IMR-90 (cell line): Measurements from ENCODE around the gene CLC. TPM values are rescaled to one million over a fixed set of nuclear protein-coding genes. Genes with fewer than 3 reads are reported as not detected.

Source experiments
- ATAC-seq: fragments of 200-7000 bp; cut with Tn5 transposase; 2 replicates; pipeline ENCODE4 v1.9.1; 2020; ENCODE audit warnings: low read depth, mild to moderate bottlenecking, moderate library complexity
- BruUV-seq: library from RNA; stranded (reverse); fragments of 400-500 nt; replicated peaks from 2 replicates; lab custom pipeline; 2021; lab: Mats Ljungman, UMichigan
- CTCF ChIA-PET: fragments of 300-600 bp; formaldehyde crosslinking; extraction: SDS; loops from one replicate; lab custom pipeline; 2021; ENCODE audit warnings: antibody characterized with exemption; lab: Yijun Ruan, JAX
- POLR2A ChIA-PET: fragments of 300-600 bp; sonication (Branson Sonifier 250); formaldehyde crosslinking; loops from one replicate; lab custom pipeline; 2022; ENCODE audit warnings: antibody characterized with exemption; ENCODE audit not compliant: unreplicated experiment; lab: Charles Lee
- DNase-seq: peaks from one replicate; pipeline ENCODE4 v3.0.0; 2013
- H2AFZ ChIP-seq: replicated peaks from 2 replicates; pipeline ENCODE3; 2013; ENCODE audit warnings: low read length, mild to moderate bottlenecking; ENCODE audit not compliant: poor library complexity
- H2AK5ac ChIP-seq: 2 replicates; pipeline ENCODE4 v1.6.1; 2013; ENCODE audit warnings: low read depth, low read length, inconsistent platforms
- H2AK9ac ChIP-seq: replicated peaks from 2 replicates; pipeline ENCODE3; 2013; ENCODE audit warnings: mild to moderate bottlenecking, low read depth, low read length, moderate library complexity; ENCODE audit not compliant: poor library complexity
- H2BK120ac ChIP-seq: 2 replicates; pipeline ENCODE4 v1.6.1; 2013; ENCODE audit warnings: low read depth, low read length, inconsistent platforms
- H2BK15ac ChIP-seq: 3 replicates; pipeline ENCODE4 v1.6.1; 2013; ENCODE audit warnings: low read depth, low read length, inconsistent platforms
- H2BK20ac ChIP-seq: 2 replicates; pipeline ENCODE4 v1.6.1; 2013; ENCODE audit warnings: low read depth, mild to moderate bottlenecking, inconsistent platforms, low read length, moderate library complexity
- H2BK5ac ChIP-seq: 2 replicates; pipeline ENCODE4 v1.6.1; 2013; ENCODE audit warnings: mild to moderate bottlenecking, low read depth, low read length, inconsistent platforms; ENCODE audit not compliant: poor library complexity, severe bottlenecking
- H3K14ac ChIP-seq: replicated peaks from 2 replicates; pipeline ENCODE4 v1.6.1; 2013; ENCODE audit warnings: low read depth, low read length, inconsistent platforms
- H3K18ac ChIP-seq: 2 replicates; pipeline ENCODE4 v1.6.1; 2013; ENCODE audit warnings: low read depth, low read length, control low read depth
- H3K23ac ChIP-seq: 2 replicates; pipeline ENCODE4 v1.6.1; 2013; ENCODE audit warnings: low read depth, low read length, inconsistent platforms
- H3K27ac ChIP-seq: 2 replicates; pipeline ENCODE4 v1.5.1; 2013; ENCODE audit warnings: mild to moderate bottlenecking, control low read depth, low read length; ENCODE audit not compliant: insufficient read depth
- H3K27me3 ChIP-seq: 2 replicates; pipeline ENCODE4 v1.6.1; 2013; ENCODE audit warnings: low read length; ENCODE audit not compliant: control insufficient read depth, insufficient read depth
- H3K36me3 ChIP-seq: 2 replicates; pipeline ENCODE4 v1.6.1; 2013; ENCODE audit warnings: low read length, mixed read lengths; ENCODE audit not compliant: control insufficient read depth, insufficient read depth
- H3K4ac ChIP-seq: 2 replicates; pipeline ENCODE4 v1.6.1; 2013; ENCODE audit warnings: low read depth, low read length, inconsistent platforms
- H3K4me1 ChIP-seq: 2 replicates; pipeline ENCODE4 v1.6.1; 2013; ENCODE audit warnings: low read length, mixed read lengths; ENCODE audit not compliant: control insufficient read depth, insufficient read depth
- H3K4me2 ChIP-seq: 2 replicates; pipeline ENCODE4 v1.6.1; 2013; ENCODE audit warnings: low read depth, mild to moderate bottlenecking, control low read depth, low read length, moderate library complexity
- H3K4me3 ChIP-seq: 2 replicates; pipeline ENCODE4 v1.5.1; 2013; ENCODE audit warnings: low read depth, mild to moderate bottlenecking, control low read depth, low read length, moderate library complexity; ENCODE audit not compliant: insufficient read depth
- H3K56ac ChIP-seq: 2 replicates; pipeline ENCODE4 v1.6.1; 2013; ENCODE audit warnings: low read length, inconsistent platforms; ENCODE audit not compliant: insufficient read depth; ENCODE audit errors: extremely low read depth
- H3K79me1 ChIP-seq, 2 experiments: 2 replicates each; pipeline ENCODE4 v1.6.1; 2013; ENCODE audit warnings: low read length in 2 of 2, inconsistent platforms in 1 of 2, low read depth in 1 of 2
- H3K9ac ChIP-seq: 2 replicates; pipeline ENCODE4 v1.6.1; 2013; ENCODE audit warnings: low read depth, low read length, control low read depth
- H3K9me1 ChIP-seq: 2 replicates; pipeline ENCODE4 v1.6.1; 2013; ENCODE audit warnings: low read length, inconsistent platforms; ENCODE audit not compliant: insufficient read depth
- H3K9me3 ChIP-seq: 2 replicates; pipeline ENCODE4 v1.6.1; 2013; ENCODE audit warnings: low read length; ENCODE audit not compliant: control insufficient read depth, insufficient read depth
- H4K20me1 ChIP-seq: 2 replicates; pipeline ENCODE4 v1.6.1; 2013; ENCODE audit warnings: low read length, inconsistent platforms; ENCODE audit not compliant: insufficient read depth
- H4K5ac ChIP-seq: 2 replicates; pipeline ENCODE4 v1.6.1; 2013; ENCODE audit warnings: mild to moderate bottlenecking, low read depth, low read length, control low read depth
- H4K8ac ChIP-seq, 2 experiments: 2 replicates each; pipeline ENCODE4 v1.6.1; 2013; ENCODE audit warnings: low read depth in 2 of 2, low read length in 2 of 2, control low read depth in 1 of 2, inconsistent platforms in 1 of 2
- H4K91ac ChIP-seq: 2 replicates; pipeline ENCODE4 v1.6.1; 2013; ENCODE audit warnings: low read depth, low read length, inconsistent platforms; ENCODE audit not compliant: insufficient read depth
- BHLHE40 ChIP-seq: fragments of 150-350 bp; IDR thresholded peaks from 2 replicates; pipeline ENCODE4 v1.6.1; 2016; ENCODE audit warnings: mild to moderate bottlenecking, low read depth, low read length
- CEBPB ChIP-seq: IDR thresholded peaks from 2 replicates; pipeline ENCODE4 v1.6.1; 2012; ENCODE audit warnings: low read depth, low read length, improper control_type of control experiment
- CTCF ChIP-seq: conservative IDR thresholded peaks from 2 replicates; pipeline ENCODE4 v1.5.1; 2012; ENCODE audit warnings: mild to moderate bottlenecking, low read depth, low read length, improper control_type of control experiment
- SMC3 ChIP-seq: fragments of 150-350 bp; IDR thresholded peaks from 2 replicates; pipeline ENCODE4 v1.6.1; 2016; ENCODE audit warnings: low read depth, mild to moderate bottlenecking, antibody characterized with exemption, low read length, moderate library complexity
- USF2 ChIP-seq: fragments of 150-350 bp; IDR thresholded peaks from 2 replicates; pipeline ENCODE4 v1.6.1; 2017; ENCODE audit warnings: mild to moderate bottlenecking, antibody characterized with exemption, low read length, low read depth
- WGBS, 2 experiments: methylation state at CpG; one replicate each; pipeline versions ENCODE4 v1.1.5 to v1.1.7; 2013; ENCODE audit warnings: missing lambda C conversion rate in 2 of 2; ENCODE audit not compliant: insufficient read length in 1 of 2; ENCODE audit errors: extremely low coverage in 2 of 2; 5-methylcytosine and 5-hydroxymethylcytosine counted together
- dilution Hi-C: fragments of 300-500 bp; cut with HindIII; formaldehyde crosslinking; loops from one replicate; pipeline ENCODE4 v1.14.3; 2018; ENCODE audit warnings: low sequenced_read_pairs; ENCODE audit not compliant: unreplicated experiment
- in situ Hi-C: fragments of 300-500 bp; cut with MboI; formaldehyde crosslinking; loops from 3 replicates; pipeline ENCODE4 v1.14.3; 2019; ENCODE audit warnings: low sequenced_read_pairs, inconsistent platforms, mixed read lengths
- intact Hi-C: fragments of 100-400 bp; cut with micrococcal nuclease; formaldehyde crosslinking; loops from 2 replicates; pipeline ENCODE4 v1.10.0; 2022
- polyA plus RNA-seq, 3 experiments: library from polyadenylated mRNA; depleted of rRNA; stranded (reverse); fragments of >200 nt; gene quantifications; 2 replicates each; pipeline ENCODE4 v1.2.3, GENCODE V29; 2012; ENCODE audit warnings: low replicate concordance in 1 of 3
- total RNA-seq: library from RNA; depleted of rRNA; stranded (reverse); fragments of >200 nt; gene quantifications from 2 replicates; pipeline ENCODE4 v1.2.3, GENCODE V29; 2012

The CLC gene
- total and polyA plus RNA-seq, 2 of the 4 experiments (the other 2 are of a cell fraction): not detected

GRCh38 chr19:39754544-39754943 lies 16.7 kb upstream of the CLC start:
- no peak overlapping the region for H4K8ac ChIP-seq
- no TSS peak for BruUV-seq

More at GRCh38 chr19:39754544-39754943, 16.7 kb upstream of the CLC start:
- dilution Hi-C loops: no loop called here
- Histone ChIP-seq H3K4me3 (no peak overlapping the region), H3K36me3 (no peaks in the 10 kb centered on the region), H3K9me3 (no peaks in the 10 kb centered on the region), H4K20me1 (no peaks in the 10 kb centered on the region), H2BK15ac (no peak overlapping the region), H3K27ac (no peak overlapping the region), H2BK5ac (no peak overlapping the region), H2BK120ac (no peak overlapping the region), H2BK20ac (no peak overlapping the region), H2AK5ac (no peak overlapping the region), H3K56ac (no peak overlapping the region), H3K9ac (no peak overlapping the region), H4K91ac (no peak overlapping the region), H3K23ac (no peak overlapping the region), H3K79me1 (no peaks in the 10 kb centered on the region), H2AK9ac (no peak overlapping the region), H3K4me2 (no peak overlapping the region), H3K9me1 (no peaks in the 10 kb centered on the region), H3K4me1 (no peaks in the 10 kb centered on the region), H2AFZ (no peak overlapping the region), H3K4ac (no peak overlapping the region), H4K5ac (no peak overlapping the region), H3K18ac (no peak overlapping the region), H3K14ac (no peak overlapping the region), H3K27me3 (peaks cover 1% of the 10 kb centered on the region)
- ATAC-seq (no peak), DNase-seq (no peak)
- intact Hi-C loops: no loop called here
- ChIA-PET CTCF (no interaction called here), POLR2A (no interaction called here)
- in situ Hi-C loops: no loop called here
- TF ChIP-seq BHLHE40 (no peak), USF2 (no peak), CTCF (no peak), SMC3 (no peak), CEBPB (peak; percentile 53)
- no CpG with 5 or more reads among the region's 2 CpGs for WGBS, 2 experiments
